HepG2 (cell line): ENCODE data around the gene TUBA4B. TPM values are rescaled to one million over a fixed set of nuclear protein-coding genes. Genes with fewer than 3 reads are reported as not detected.

Experiments used
- AKNA ChIP-seq: sonication (generic); formaldehyde crosslinking; IDR thresholded peaks from 2 replicates; pipeline ENCODE4 v1.4.0; 2020; ENCODE audit warnings: missing genetic modification reagents, borderline replicate concordance
- HMGA1 ChIP-seq: sonication (generic); formaldehyde crosslinking; conservative IDR thresholded peaks from 2 replicates; pipeline ENCODE4 v1.4.0; 2020; ENCODE audit warnings: missing genetic modification reagents
- NFKB2 ChIP-seq: sonication (generic); formaldehyde crosslinking; IDR thresholded peaks from 2 replicates; pipeline ENCODE4 v1.4.0; 2020; ENCODE audit warnings: missing genetic modification reagents, borderline replicate concordance
- PTBP1 ChIP-seq: fragments of 200-400 bp; formaldehyde crosslinking; IDR thresholded peaks from 2 replicates; pipeline ENCODE4 v1.6.1; 2018; ENCODE audit warnings: low read length, low read depth; ENCODE audit not compliant: poor library complexity, severe bottlenecking
- RFX5 ChIP-seq: IDR thresholded peaks from 2 replicates; pipeline ENCODE4 v1.6.1; 2011; ENCODE audit warnings: low read depth, low read length, improper control_type of control experiment
- SOX13 ChIP-seq, 3 experiments: fragments of 450-650 bp in 1 of 3; sonication (generic) in 1 of 3; formaldehyde crosslinking in 1 of 3; IDR thresholded peaks in 2 of 3; conservative IDR thresholded peaks in 1 of 3; 2 replicates each; pipeline versions ENCODE4 v1.5.0 to v1.6.1; 2016 to 2020; ENCODE audit warnings: antibody characterized with exemption in 1 of 3, mild to moderate bottlenecking in 1 of 3, missing compliant biosample characterization in 1 of 3, missing genetic modification reagents in 1 of 3, moderate library complexity in 1 of 3
- ZNF30 ChIP-seq: sonication (generic); formaldehyde crosslinking; IDR thresholded peaks from 2 replicates; pipeline ENCODE4 v1.5.0; 2020; ENCODE audit warnings: mild to moderate bottlenecking, missing genetic modification reagents
- ZNF510 ChIP-seq: sonication (generic); formaldehyde crosslinking; IDR thresholded peaks from 2 replicates; pipeline ENCODE4 v1.4.0; 2020; ENCODE audit warnings: low read depth, mild to moderate bottlenecking, missing genetic modification reagents
- ZNF713 ChIP-seq: sonication (generic); formaldehyde crosslinking; IDR thresholded peaks from 2 replicates; pipeline ENCODE4 v1.4.0; 2020; ENCODE audit warnings: mild to moderate bottlenecking, missing genetic modification reagents
- ZNF816 ChIP-seq: sonication (generic); formaldehyde crosslinking; IDR thresholded peaks from 2 replicates; pipeline ENCODE4 v1.8.0; 2022; ENCODE audit warnings: missing genetic modification reagents, mild to moderate bottlenecking, borderline replicate concordance
- polyA plus RNA-seq, 8 experiments: library from polyadenylated mRNA; depleted of rRNA in 3 of 8; stranded (reverse) in 7 of 8; unstranded in 1 of 8; fragments of >200 nt; fragmentation: Illumina TruSeq in 4 of 8; extraction: Trizol in 4 of 8; gene quantifications; 2 replicates each; pipeline versions ENCODE4 v1.2.1 to v1.2.3, GENCODE V29; 2011 to 2016; ENCODE audit warnings: low read depth in 4 of 8, missing spikeins in 1 of 8, mixed read lengths in 1 of 8; ENCODE audit not compliant: insufficient read depth in 1 of 8
- total RNA-seq, 5 experiments: library from RNA; depleted of rRNA; stranded (reverse); fragments of >200 nt; fragmentation: Illumina TruSeq; extraction: Trizol; gene quantifications; 2 replicates each; pipeline ENCODE4 v1.2.3, GENCODE V29; 2016; ENCODE audit warnings: low read depth in 1 of 5
- TF ChIP-seq, protein P1 (sequence below): sonication (generic); formaldehyde crosslinking; conservative IDR thresholded peaks from 2 replicates; pipeline ENCODE4 v1.5.0; 2020; ENCODE audit warnings: missing genetic modification reagents
- TF ChIP-seq, protein P2 (sequence below): sonication (generic); formaldehyde crosslinking; IDR thresholded peaks from 2 replicates; pipeline ENCODE4 v1.8.1; 2022; ENCODE audit warnings: low read depth, mild to moderate bottlenecking, missing genetic modification reagents

Gene TUBA4B
- total and polyA plus RNA-seq, 2 of the 13 experiments (the other 11 are each of a cell fraction or from before 2014, with no cell fraction given), result 0.18 to 0.22 TPM

- no peak for TF ChIP-seq RFX5
- TF ChIP-seq NFKB2 (CRISPR knock-in tag), result peak; percentile 100
- TF ChIP-seq, protein P1, sequence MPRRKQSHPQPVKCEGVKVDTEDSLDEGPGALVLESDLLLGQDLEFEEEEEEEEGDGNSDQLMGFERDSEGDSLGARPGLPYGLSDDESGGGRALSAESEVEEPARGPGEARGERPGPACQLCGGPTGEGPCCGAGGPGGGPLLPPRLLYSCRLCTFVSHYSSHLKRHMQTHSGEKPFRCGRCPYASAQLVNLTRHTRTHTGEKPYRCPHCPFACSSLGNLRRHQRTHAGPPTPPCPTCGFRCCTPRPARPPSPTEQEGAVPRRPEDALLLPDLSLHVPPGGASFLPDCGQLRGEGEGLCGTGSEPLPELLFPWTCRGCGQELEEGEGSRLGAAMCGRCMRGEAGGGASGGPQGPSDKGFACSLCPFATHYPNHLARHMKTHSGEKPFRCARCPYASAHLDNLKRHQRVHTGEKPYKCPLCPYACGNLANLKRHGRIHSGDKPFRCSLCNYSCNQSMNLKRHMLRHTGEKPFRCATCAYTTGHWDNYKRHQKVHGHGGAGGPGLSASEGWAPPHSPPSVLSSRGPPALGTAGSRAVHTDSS, result no peak
- TF ChIP-seq ZNF510 (CRISPR knock-in tag), result 0 out of 2 replicates have a peak, but pooled peaks have one; percentile 69
- TF ChIP-seq ZNF816 (CRISPR knock-in tag), result peak; percentile 64; the same call in 1 of the 2 replicates
- TF ChIP-seq ZNF30 (CRISPR knock-in tag), result 0 out of 2 replicates have a peak, but pooled peaks have one; percentile 55
- no peak for TF ChIP-seq HMGA1 (CRISPR knock-in tag)
- peak; percentile 98 for TF ChIP-seq AKNA (CRISPR knock-in tag)
- TF ChIP-seq ZNF713 (CRISPR knock-in tag), result no peak
- no peak for TF ChIP-seq SOX13 (IDR thresholded peaks at IDR 0.05)
- TF ChIP-seq SOX13 (CRISPR knock-in tag; conservative IDR thresholded peaks at IDR 0.05 in 1 of 2, IDR thresholded peaks at IDR 0.05 in 1 of 2), result peak in 1 of 2 experiments; percentile 73; a peak in 2 of 4 replicates
- TF ChIP-seq, protein P2, sequence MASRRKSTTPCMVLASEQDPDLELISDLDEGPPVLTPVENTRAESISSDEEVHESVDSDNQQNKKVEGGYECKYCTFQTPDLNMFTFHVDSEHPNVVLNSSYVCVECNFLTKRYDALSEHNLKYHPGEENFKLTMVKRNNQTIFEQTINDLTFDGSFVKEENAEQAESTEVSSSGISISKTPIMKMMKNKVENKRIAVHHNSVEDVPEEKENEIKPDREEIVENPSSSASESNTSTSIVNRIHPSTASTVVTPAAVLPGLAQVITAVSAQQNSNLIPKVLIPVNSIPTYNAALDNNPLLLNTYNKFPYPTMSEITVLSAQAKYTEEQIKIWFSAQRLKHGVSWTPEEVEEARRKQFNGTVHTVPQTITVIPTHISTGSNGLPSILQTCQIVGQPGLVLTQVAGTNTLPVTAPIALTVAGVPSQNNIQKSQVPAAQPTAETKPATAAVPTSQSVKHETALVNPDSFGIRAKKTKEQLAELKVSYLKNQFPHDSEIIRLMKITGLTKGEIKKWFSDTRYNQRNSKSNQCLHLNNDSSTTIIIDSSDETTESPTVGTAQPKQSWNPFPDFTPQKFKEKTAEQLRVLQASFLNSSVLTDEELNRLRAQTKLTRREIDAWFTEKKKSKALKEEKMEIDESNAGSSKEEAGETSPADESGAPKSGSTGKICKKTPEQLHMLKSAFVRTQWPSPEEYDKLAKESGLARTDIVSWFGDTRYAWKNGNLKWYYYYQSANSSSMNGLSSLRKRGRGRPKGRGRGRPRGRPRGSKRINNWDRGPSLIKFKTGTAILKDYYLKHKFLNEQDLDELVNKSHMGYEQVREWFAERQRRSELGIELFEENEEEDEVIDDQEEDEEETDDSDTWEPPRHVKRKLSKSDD (CRISPR knock-in tag), result peak; percentile 85
- TF ChIP-seq PTBP1, result no peak
These were observed 55.4 kb downstream of the TUBA4B start (continued) for GRCh38 chr2:219308142-219309101.
